Left colon (tissue), 2 donors: ENCODE measurements around the gene PTPN23. TPM values are rescaled to one million over a fixed set of nuclear protein-coding genes. Genes with fewer than 3 reads are reported as not detected.

Experiments
- ATAC-seq: fragments of 200-7000 bp; cut with Tn5 transposase; one replicate; pipeline ENCODE4 v1.9.1; 2020; ENCODE audit warnings: mild to moderate bottlenecking, moderate library complexity
- DNase-seq, 2 donors: peaks; one replicate each; pipeline ENCODE4 v3.0.0-alpha.2; 2020
- intact Hi-C, 2 donors: fragments of 100-400 bp; cut with DNase I in 1 of 2; cut with micrococcal nuclease in 1 of 2; formaldehyde crosslinking; loops; one replicate each; pipeline versions ENCODE4 v1.11.2 to v1.14.0; 2022; cut with DNase I, micrococcal nuclease
- total RNA-seq, 2 donors: library from RNA; stranded (reverse); fragmentation: NEBNext Ultra II Directional; extraction: Animal tissue kit (Norgen Biotek cat#: 25700); gene quantifications; one replicate each; pipeline ENCODE4 v1.2.1, GENCODE V29; 2021
- donor health status: DM: no; HTN: no; CAD: no.
- donor health status: DM: yes; HTN: yes; CAD: no.

PTPN23 gene
- total RNA-seq, 2 donors from 2014 or later: 35.9 to 43.4 TPM

GRCh38 chr3:47425383-47425778 lies 44.6 kb downstream of the PTPN23 start:
- intact Hi-C loops: loop anchor here (10.0 kb wide), 2 partner anchors 49 to 359 kb away; partner anchors contain the start of genes SCAP (in 1 of the 2) and SMARCC1 (in 1 of the 2)
- no peak for ATAC-seq
- DNase-seq: no peak

- ATAC-seq: no peak
- no peak for DNase-seq
- intact Hi-C loops: loop anchor here (10.0 kb wide), 2 partner anchors 49 to 359 kb away; partner anchors contain the start of genes SCAP (in 1 of the 2) and SMARCC1 (in 1 of the 2)
Observed at GRCh38 chr3:47425959-47426358, 45.1 kb downstream of the PTPN23 start.

DNA sequence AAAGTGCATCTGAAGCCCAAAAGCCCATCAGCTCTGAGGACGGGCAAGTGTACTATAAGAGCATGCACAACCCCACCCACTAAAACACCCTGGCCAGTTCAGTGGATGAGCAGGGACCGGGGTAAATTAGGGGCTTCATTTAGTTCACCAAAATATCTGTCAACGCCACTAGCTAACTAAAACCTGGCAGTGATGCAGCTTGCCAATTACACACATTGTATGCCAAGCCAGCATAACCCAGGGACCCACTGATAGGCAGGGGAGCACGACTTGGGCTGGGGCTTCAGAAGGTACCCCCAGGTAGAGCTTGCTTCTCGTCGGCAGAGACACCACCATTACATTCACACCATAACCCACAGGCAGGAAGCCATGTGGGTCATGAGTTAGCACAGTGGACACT lies 47.0 kb downstream of the PTPN23 start:
- intact Hi-C loops: loop anchor here (10.0 kb wide), 2 partner anchors 47 to 357 kb away; partner anchors contain the start of genes SCAP (in 1 of the 2) and SMARCC1 (in 1 of the 2)
- ATAC-seq (no peak), DNase-seq (no peak)

DNA sequence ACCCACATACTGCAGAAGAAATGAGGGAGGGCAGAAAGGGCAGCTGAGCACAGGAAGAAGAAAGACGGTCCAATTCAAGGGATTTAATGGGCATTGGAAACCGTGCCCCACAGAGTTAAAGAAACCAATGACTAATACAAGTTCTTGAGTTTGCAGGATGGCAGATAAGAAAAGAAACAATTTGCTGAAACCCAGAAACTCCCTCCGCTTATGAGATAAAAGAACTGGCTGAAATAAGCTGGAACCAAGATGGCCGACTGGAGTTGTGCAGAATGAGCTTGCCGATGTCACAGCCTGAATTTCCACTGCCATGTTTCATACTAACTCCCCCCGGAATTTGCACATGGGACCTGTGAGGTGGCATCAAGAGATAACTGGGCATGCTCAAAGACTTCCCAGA lies 47.8 kb downstream of the PTPN23 start:
- intact Hi-C loops: loop anchor here (10.0 kb wide), 2 partner anchors 46 to 356 kb away; partner anchors contain the start of genes SCAP (in 1 of the 2) and SMARCC1 (in 1 of the 2)
- no peak for DNase-seq
- no peak for ATAC-seq

DNA sequence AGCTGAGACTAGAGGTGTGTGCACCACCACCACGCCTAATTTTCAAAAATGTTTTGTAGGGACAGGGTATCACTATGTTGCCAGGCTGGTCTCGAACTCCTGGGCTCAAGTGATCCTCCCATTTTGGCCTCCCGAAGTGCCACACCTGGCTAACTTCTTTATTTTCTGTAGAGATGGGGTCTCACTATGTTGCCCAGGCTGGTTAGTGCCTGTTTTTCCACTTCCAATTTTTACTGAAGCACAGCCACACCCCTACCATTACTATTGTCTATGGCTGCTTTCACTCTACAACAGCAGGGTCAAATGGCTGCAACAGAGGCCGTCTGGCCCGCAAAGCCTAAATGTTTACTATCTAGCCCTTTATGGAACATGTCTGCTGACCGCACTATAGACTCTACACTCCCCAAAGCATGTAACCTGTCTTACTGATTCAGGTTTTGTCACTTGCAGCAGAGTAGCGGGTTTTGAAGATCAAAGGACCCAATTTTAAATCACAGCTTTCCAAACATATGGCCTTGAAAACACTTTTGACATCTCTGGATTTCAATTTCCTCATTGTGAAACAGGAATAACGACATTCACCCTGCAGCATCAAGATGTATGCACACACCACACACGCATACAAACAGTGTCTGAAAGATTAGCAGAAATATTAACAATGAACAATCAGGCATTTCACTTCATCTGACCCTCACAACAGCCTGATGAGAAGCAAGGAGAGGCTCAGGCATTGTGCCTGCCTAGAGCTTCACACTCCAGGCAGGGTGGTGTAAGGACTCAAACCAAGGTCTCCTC lies 48.9 kb downstream of the PTPN23 start:
- intact Hi-C loops: loop anchor here (10.0 kb wide), 2 partner anchors 45 to 355 kb away; partner anchors contain the start of genes SCAP (in 1 of the 2) and SMARCC1 (in 1 of the 2)
- ATAC-seq (no peak), DNase-seq (no peak)

- DNase-seq: no peak
- intact Hi-C loops: no loop called here
- ATAC-seq: no peak
Observed at GRCh38 chr3:47430606-47431005, 49.8 kb downstream of the PTPN23 start.

- intact Hi-C loops: no loop called here
- ATAC-seq (no peak), DNase-seq (no peak)
Observed at GRCh38 chr3:47431225-47431624, 50.4 kb downstream of the PTPN23 start.

DNA sequence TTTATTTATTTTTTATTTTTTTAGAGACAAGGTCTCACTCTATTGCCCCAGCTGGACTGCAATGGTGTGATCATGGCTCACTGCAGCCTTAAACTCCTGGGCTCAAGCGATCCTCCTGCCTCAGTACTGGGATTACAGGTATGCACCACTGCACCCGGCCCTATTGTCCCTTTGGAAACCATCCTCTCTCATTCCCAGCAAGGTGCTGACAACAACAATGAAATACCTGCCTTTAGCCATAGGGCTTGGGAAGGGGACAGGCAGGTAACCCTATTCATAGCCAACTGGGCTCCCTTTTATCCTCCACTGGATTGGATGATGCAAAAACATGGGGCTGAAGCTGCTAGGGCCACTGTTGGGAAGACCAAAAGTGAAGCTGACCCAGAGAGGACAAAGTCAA lies 51.9 kb downstream of the PTPN23 start:
- ATAC-seq: no peak
- DNase-seq: no peak
- intact Hi-C loops: no loop called here

- DNase-seq: peak; percentile 57 to 78
- ATAC-seq: peak; percentile 86
- intact Hi-C loops: no loop called here
Observed at GRCh38 chr3:47433796-47434195, 53.0 kb downstream of the PTPN23 start.

GRCh38 chr3:47434849-47435248 lies 54.0 kb downstream of the PTPN23 start:
- peak; percentile 62 to 80 for DNase-seq
- intact Hi-C loops: no loop called here

DNA sequence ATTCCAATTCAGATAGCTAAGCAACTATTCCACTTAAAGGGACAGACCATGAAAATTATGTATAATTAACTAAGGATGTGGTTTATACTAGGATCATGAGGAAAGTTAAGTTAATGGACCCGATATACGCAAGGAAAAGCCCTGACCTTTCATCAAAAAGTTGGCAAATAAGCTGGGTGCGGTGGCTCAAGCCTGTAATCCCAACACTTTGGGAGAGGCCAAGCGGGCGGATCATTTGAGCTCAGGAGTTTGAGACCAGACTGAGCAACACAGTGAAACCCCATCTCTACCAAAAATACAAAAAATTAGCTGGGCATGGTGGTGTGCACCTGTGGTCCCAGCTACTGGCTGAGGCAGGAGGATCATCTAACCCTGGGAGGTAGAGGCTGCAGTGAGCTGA lies 55.4 kb downstream of the PTPN23 start:
- intact Hi-C loops: no loop called here
- DNase-seq (peak in 1 of 2 donors; percentile 32), ATAC-seq (peak; percentile 15)

More at GRCh38 chr3:47434849-47435248, 54.0 kb downstream of the PTPN23 start:
- peak; percentile 79 for ATAC-seq

DNA sequence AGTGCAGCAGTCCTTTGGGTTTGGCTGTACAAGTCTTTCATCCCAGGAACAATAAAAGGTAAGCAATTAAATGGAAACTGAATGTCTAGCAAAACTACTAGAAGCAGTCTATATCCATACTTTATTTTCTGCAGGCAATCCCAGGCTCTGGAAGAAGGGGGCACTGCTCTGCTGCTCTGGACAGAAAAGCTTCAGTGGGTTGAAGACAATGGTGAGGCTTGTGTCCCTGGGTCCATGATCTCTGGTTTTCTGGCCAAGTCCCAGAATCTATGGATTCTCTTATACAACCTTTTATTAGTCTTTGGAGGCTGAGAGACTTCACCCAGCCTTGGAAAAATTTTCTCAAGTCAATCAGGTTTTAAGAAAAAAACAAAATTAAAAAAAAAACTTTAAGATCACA lies 59.3 kb downstream of the PTPN23 start:
- DNase-seq (no peak), ATAC-seq (no peak)
- intact Hi-C loops: no loop called here

- peak; percentile 73 for ATAC-seq
- DNase-seq: peak in 1 of 2 donors; percentile 21
- intact Hi-C loops: no loop called here
Observed at GRCh38 chr3:47441796-47442551, 61.2 kb downstream of the PTPN23 start.

- ATAC-seq (peak; percentile 72), DNase-seq (peak; percentile 48 to 73)
- intact Hi-C loops: no loop called here
Observed at GRCh38 chr3:47443611-47443995, 62.8 kb downstream of the PTPN23 start.

DNA sequence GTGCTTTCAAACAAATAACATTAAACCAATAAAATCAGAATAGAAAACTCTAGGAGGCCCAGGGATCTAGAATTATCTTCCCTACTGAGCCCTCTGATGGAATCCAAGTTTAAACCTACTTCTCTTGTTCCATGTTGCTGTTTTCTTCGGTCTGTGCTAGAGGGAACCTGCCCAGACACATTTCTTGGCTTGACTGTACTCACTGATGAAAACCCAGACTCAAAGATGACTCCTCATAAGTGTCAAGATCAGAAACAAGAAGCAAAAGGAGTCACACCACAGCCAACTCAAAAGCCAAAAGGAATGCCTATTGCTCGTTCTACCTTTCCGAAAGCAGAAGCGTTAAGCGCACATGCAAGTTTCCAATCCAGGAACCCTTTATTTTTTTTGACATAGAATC lies 63.3 kb downstream of the PTPN23 start:
- DNase-seq: no peak
- intact Hi-C loops: no loop called here
- ATAC-seq: no peak

- intact Hi-C loops: no loop called here
- ATAC-seq (no peak), DNase-seq (no peak)
Observed at GRCh38 chr3:47452453-47453215, 71.8 kb downstream of the PTPN23 start.

DNA sequence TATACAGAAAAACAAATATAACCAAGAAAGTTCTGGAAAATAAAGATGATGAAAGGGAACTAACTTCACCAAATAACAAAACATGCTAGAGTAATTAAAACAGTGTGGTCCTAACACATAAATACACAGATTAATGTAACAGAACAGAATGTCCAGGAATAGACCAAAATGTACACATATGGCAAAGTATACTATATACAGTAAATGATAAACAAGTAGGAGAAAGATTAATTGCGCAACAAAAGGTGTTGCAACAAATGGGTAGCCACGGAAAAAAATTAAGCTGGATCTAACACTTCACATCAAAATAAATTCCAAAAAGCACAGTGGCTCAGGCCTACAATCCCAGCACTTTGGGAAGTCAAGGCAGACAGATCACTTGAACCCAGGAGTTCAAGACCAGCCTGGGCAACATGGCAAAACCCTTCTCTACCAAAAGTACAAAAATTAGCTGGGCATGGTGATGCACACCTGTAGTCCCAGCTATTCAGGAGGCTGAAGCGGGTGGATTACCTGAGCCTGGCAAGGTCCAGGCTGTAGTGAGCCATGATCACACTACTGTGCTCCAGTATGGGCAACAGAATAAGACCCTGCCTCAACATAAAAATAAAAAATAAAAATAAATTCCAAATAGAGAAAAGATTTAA lies 75.1 kb downstream of the PTPN23 start:
- intact Hi-C loops: no loop called here
- DNase-seq (no peak), ATAC-seq (no peak)

DNA sequence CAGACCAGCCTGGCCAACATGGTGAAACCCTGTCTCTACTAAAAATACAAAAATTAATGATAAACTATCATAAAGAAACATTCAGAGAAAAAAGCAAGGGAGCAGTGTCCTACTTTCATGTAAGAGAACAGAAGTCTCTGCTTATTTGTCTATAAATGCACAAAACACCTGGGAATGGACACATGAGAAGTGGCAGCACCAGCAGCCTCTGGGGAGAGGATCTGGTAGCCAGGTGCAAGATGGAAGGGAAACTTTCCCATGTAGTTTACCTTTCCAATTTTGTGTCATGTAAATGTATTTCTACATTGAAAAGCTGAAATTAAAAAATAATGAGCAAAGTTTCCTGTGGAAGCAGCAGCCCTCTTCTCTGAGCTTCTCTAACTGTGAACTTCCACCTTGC lies 76.2 kb downstream of the PTPN23 start:
- no peak for ATAC-seq
- no peak for DNase-seq
- intact Hi-C loops: no loop called here
